ENCODE measurements around the gene REV3L.
"Not testable (repeated sequence)": the region's sequence is repeated elsewhere in the genome, so short reads cannot be mapped to it uniquely, and the experiment has no call there.

Gene REV3L, protein sequence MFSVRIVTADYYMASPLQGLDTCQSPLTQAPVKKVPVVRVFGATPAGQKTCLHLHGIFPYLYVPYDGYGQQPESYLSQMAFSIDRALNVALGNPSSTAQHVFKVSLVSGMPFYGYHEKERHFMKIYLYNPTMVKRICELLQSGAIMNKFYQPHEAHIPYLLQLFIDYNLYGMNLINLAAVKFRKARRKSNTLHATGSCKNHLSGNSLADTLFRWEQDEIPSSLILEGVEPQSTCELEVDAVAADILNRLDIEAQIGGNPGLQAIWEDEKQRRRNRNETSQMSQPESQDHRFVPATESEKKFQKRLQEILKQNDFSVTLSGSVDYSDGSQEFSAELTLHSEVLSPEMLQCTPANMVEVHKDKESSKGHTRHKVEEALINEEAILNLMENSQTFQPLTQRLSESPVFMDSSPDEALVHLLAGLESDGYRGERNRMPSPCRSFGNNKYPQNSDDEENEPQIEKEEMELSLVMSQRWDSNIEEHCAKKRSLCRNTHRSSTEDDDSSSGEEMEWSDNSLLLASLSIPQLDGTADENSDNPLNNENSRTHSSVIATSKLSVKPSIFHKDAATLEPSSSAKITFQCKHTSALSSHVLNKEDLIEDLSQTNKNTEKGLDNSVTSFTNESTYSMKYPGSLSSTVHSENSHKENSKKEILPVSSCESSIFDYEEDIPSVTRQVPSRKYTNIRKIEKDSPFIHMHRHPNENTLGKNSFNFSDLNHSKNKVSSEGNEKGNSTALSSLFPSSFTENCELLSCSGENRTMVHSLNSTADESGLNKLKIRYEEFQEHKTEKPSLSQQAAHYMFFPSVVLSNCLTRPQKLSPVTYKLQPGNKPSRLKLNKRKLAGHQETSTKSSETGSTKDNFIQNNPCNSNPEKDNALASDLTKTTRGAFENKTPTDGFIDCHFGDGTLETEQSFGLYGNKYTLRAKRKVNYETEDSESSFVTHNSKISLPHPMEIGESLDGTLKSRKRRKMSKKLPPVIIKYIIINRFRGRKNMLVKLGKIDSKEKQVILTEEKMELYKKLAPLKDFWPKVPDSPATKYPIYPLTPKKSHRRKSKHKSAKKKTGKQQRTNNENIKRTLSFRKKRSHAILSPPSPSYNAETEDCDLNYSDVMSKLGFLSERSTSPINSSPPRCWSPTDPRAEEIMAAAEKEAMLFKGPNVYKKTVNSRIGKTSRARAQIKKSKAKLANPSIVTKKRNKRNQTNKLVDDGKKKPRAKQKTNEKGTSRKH (N-terminal part only)

DNA sequence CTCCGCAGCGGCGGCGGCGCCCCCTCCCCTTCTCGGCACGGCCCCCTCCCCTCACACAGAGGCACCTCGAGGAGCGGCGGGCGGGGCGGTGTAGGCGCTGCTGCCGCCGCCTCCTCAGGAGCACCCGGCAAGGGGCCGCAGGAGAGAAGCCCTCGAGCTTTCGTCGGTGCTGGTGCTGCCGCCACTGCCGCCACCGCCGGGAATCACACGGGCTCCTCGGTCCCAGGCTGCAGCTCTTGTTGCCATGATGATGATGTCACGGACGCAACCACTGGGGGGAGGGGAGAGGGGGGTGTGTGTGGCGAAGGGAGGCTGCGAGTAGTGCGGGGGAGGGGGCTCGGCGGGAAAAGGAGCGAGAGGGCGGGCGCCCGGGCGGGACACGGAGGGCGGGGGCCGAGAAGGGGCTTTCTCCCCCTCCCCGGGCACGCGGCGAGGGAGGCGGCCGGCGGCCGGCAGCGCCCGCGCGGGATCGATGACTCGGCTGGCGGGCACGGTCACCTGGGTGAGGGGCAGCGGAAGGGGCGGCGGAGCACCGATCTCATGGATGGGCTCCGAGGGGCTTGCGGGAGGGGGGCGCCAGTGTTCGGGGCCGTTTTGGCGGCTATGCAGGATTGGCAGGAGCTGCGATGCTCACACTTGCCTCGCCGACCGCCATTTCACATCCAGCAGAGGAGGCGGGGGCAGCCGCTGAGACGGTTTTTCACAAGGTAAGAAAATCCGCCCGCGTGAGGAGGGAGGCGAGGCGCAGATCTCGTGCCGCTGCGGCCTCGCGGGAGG, at the start of gene REV3L:
Gene REV3L, minus strand, starts transcription at position 260 of the 777 bp plus-strand sequence. CDS start 330 bp downstream, outside the sequence.
- ATAC-seq, result peak; percentile 44 to 51

DNA sequence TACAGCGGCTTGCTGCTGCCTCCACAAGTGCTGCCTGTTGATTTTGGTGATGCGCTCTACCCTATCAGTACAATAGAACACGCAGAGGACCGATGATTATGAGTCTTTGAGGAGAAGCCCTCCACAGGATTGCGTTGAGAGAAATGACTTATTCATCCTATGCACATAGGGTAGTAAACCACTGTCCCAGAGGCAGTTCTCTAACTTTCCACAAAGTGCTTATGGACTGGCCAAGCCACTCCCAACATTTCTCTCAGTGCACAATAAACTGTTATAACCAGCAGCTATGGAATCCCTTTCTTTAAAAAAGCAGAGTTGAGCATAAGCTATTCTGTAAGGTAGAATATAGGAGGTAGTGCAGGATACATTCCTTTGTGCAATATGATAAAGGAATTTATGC, 48.2 kb upstream of the REV3L start:
- no peak for ATAC-seq

DNA sequence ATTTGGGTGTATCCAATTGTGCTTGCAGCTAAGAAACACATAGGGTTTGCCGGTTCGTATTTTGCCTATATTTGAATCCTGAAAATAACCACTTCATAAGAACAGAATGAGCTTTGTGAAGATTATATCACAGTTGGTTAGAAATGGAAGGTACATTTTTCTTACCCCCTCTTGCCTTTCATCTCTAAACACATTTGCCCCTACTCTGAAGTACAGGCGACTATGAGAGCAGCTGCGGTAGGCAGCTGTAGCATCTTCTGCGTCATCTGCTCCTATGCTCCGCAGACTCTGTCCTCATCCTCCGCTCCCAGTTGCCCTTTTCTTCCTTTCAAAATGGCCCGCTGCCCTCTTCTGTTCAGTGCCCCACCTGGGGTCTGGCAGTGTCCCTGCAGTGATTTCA, 47.6 kb upstream of the REV3L start:
- ATAC-seq, result no peak

DNA sequence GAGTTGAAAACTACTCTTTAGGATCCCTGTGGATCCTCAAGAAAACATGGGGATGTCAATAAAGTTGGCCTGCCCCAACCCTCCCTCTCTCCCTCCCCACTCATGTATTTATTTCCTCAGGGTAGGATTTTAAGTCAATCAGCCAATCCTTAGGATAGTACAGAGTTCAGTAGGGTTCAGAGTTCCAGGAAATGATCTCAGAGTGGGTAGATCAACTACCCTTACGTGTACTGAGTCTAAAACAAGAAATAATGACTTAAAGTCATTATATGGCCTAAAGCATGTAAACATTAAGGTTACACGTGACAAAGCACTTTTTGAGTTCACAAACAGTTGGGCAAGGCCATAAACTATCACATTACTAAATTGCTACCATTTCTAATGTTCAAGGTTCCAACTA, 47.2 kb upstream of the REV3L start:
- no peak for ATAC-seq

DNA sequence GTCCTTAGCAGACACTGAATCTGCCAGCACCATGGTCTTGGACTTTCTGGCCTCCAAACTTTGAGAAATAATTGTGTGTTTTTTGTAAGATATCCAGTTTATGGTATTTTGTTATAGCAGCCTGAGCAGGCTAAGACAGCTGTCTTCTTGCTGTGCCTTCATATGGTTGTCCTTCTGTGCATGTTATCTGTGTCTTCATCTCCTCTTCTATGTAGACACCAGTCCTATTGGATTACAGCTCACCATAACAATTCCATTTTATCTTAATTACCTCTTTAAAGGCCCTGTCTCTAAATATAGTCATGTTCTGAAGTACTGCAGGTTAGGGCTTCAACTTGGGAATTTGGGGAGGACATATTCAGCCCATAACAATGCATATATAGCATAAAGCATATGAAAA, 44.3 kb upstream of the REV3L start:
- ATAC-seq, result no peak

DNA sequence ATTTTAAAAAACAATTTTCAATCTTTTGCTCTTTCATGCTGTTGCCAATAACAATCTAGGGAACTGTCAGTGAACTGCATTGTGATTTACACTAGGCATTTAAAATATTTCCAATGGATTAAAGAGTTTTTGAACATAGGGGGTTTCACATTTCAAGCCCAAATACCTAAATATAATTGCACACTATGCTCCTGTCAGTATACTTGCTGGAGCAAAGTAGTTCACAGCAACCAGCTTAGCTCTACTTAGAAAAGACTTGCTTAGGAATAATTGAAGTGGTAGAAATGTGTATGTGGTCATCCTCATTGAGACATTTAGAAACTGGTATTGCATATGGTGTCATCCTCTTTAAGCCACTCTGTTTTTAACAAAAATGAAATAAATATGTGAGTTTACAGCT, 41.7 kb upstream of the REV3L start:
- ATAC-seq, result no peak

DNA sequence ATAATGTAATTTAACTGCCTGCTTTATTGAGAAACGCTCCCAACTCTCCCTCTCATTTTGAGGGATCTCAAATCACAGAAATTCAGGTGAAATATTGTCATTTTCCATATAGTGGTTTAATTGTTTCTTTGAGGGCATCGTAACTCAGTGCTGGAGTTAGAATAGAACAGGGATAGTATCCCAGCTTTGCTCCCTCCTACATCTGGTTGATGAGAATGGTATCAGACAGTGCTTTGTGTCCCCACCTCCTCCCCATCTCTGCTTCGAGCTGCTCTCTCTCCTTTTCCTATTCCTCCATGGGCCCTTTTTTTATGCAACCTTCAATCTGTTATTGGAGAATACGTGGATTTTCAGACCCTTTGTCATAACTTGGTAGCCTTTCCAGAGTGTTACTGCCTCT, 41.2 kb upstream of the REV3L start:
- no peak for ATAC-seq

DNA sequence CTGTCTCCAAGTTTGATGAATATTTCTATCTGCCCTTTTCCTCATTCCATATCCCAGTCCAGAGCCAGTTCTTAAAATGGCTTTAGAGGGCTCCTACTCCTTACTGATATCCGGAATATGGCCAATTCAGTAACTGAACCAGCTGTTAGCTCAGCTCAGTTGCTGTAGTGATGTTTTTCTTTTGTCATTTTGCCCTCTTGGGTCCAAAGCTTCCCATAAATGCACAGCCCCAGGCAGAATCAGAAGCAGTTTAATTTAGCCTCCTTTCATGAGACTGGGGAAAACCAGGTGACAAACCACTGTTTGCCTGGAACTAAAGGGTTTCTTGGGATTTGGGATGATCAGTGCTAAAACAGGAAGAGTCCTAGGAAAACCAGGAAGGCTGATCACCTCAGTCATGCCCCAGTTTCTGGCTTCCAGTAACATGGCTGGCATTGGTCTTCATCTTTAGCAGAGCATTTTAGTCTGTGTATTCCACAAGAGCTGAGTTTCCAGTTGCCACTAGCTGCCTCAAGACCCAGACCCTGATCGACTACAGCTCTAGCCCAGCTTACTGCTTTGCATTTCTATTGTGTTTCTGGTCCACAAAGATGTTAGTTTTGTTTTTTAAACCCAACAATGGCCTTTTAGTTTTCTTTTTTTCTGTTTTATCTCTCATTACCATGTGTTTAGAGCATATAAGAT, 40.6 kb upstream of the REV3L start:
- ATAC-seq, result no peak

DNA sequence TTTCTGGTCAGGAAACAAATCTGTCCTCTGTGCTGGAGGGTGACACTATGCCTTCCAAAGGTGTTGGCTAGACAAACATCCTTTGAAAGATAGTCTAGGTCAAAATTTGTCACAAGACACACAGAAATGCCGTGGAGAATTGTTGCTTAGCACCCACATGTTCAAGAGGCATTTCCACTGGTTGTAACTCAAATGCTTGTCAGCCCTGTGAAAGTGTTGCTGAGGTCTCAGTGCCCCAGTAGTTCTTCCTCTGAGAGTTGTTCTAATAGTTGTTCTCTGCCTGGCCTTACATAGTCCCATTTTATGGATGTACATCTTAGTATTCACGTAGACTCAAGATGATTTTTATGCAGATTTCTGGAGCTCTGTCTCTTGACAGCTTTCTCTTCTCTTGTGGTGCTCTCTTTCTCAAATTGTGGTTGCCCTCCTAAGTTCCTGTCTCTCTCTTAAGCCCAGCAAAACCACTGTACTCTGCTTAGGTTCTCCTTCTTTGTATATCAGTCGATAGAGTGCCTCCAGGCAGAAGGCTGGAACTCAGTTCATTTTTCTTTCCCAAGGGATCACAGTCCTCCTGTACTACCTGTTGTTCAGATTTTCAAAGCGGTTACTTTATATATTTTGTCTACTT, 39.5 kb upstream of the REV3L start:
- peak in 1 of 2 donors; percentile 13 for ATAC-seq

DNA sequence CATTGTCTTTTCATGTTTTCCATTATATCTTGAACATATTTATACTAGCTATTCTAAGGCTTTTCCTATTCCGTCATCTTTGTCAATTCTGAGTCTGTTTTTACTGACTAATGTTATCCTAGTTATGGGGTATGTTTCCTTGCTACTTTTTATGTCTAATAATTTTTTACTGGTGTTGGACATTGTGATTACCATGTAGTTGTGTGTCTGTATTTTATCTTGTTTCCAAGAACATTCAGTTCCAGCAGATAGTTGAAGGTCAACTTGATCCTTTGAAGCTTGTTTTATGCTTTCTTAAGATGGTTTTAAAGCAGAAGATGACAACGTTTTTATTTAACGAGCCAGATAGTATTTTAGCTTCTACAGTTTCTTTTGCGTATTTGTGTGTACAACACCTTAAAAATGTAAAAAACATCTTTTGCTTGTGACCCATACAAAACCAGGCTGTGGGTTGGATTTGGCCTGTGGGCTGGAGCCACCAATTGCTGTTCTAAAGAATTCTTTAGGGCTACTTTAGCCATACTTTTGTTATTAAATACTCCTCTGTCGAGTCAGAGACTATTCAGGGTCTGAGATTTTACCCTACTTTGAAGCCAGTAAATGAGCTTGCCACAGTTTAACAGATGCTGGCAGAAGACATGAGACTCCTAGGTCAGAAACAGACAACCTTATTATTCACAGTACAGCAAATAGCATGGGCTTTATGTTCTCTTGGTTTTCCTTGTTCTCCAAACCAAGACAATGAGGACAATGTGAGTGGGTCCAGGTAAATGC, 38.7 kb upstream of the REV3L start:
- ATAC-seq, result no peak

DNA sequence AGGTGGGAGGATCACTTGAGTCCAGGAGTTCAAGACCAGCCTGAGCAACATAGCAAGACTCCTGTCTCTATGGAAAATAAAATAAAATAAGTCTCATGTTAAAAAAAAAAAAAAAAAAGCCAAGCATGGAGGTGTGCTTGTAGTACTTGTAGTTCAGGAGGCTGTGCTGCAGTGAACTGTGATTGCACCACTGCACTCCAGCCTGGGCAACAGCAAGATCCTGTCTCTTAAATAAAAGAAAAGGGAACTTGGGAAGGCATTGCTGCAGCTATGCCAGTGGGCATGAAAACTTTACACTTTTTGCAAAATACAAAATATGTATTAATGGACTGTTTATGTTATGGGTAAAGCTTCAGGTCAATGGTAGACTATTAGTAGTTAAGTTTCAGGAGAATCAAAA, 37.5 kb upstream of the REV3L start:
- no peak for ATAC-seq

DNA sequence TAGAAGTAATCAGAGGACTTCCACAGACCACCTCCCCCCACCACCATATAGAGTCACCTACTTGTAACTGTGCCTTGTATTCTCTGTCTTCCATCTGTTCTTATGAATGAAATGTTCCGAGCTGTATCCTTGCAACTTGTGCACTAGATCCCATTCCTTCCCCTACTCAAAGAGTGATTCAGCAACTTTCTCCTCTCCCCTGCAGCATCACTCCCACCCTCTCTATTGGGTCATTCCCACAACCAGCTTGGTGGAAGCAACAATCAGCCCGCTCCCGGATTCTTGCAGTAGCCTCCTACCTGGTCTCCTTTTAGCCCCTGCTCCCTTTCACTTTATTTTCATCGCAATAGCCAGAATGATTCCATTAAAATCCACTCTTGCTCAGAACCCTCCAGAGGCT, 34.9 kb upstream of the REV3L start:
- no peak for ATAC-seq

DNA sequence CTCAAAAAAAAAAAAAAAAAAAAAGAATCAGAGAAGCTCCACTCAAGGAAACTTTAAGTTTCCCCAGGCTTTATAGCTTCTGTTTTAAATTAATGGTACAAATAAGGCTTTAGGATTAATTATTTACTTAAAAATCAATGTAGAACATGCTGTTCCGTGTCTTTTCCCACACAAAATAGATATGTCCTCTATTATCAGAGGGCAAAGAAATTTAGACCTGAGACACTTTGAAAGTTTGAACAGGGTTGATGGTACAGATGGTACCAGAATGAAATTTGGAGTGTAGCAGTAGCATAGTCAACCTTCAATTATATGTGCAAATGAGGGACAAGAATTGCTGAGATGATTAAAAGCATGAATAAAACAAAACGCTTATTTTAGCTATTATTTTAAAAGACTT, 32.2 kb upstream of the REV3L start:
- ATAC-seq, result no peak

DNA sequence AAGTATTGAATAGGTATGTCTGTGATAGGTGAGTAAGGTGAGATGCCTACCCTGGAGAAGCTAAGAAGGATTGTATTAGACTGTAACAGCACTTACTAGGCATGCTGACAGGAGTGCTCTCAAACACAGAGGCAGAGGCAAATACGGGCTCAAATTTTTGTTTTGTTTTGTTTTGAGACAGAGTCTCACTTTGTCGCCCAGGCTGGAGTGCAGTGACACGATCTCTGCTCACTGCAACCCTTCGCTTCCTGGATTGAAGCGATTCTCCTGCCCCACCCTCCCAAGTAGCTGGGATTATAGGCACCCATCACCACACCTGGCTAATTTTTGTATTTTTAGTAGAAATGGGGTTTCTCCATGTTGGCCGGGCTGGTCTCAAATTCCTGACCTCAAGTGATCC, 31.5 kb upstream of the REV3L start:
- not testable (repeated sequence) for ATAC-seq

DNA sequence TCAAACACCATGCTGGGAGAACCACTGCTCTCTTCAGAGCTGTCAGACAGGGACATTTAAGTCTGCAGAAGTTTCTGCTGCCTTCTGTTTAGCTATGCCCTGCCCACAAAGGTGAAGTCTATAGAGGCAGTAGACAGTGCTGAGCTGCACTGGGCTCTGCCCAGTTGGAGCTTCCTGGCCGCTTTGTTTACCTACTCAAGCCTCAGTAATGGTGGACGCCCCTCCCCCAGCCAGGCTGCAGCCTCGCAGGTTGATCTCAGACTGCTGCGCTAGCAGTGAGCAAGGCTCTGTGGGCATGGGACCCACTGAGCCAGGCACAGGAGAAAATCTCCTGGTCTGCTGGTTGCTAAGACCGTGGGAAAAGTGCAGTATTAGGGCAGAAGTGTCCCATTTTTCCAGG, 24.2 kb upstream of the REV3L start:
- ATAC-seq, result not testable (repeated sequence)

DNA sequence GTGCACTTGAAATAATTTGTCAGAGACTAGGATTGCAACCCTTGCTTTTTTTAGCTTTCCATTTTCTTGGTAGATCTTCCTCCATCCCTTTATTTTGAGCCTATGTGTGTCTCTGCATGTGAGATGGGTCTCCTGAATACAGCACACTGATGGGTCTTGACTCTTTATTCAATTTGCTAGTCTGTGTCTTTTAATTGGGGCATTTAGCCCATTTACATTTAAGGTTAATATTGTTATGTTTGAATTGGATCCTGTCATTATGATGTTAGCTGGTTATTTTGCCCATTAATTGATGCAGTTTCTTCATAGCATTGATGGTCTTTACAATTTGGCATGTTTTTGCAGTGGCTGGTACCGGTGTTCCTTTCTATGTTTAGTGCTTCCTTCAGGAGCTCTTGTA, 22.5 kb upstream of the REV3L start:
- ATAC-seq, result not testable (repeated sequence)

DNA sequence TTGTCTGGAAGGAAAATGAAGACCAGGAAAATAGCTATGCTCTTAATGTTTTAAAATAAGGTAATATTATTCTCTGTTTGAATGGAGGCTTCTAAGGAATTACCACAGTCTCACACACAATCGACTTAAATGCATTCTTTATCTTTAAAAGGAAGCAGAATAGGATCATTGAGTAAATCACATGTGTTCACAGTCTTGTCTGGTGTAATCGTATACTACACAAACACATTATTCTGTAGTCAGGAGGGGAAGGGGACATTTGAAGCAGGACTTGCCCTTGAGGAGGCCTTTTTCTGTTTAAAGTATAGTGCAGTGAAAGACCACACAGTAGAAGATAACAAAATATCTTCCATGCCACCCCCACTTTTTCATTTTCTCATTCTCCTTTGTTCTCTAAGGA, 20.6 kb upstream of the REV3L start:
- ATAC-seq, result no peak

DNA sequence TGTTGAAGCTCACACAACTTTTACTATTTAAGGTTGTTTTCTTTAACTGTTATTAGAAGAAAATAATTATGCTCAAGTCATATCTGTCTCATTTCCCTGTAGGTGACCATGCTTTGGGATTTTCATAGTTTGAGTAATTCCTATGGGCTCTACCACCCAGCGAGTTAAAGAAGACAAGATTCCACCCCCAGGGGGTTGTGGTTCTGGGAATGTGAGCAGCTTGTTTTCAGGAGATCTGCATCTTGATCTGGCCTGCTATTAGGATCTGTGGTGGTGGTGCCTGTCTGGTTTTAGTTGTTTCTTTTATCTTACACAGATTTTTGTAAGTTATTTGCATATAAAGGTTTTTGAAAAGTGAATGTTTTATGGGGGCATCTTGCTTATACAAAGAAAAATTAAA, 20.2 kb upstream of the REV3L start:
- no peak for ATAC-seq

DNA sequence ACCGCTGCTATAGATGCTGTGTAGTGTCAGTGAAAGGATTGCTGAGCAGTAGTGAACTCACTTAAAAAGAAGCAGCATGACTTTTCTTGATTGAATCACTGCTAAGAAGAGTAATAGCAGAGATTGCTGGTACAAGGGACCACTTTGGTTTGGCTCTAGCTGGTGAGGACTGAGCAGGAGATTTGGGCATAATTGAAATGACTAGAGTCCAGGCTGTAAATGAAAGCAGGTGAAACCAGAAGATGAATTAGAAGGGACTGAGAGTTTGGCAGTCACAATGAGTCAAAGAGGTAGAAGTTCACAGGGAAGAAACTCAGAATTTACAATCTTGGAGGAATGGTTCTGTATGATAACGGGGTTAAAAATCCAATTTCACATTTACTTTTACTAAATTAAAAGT, 19.1 kb upstream of the REV3L start:
- no peak for ATAC-seq

DNA sequence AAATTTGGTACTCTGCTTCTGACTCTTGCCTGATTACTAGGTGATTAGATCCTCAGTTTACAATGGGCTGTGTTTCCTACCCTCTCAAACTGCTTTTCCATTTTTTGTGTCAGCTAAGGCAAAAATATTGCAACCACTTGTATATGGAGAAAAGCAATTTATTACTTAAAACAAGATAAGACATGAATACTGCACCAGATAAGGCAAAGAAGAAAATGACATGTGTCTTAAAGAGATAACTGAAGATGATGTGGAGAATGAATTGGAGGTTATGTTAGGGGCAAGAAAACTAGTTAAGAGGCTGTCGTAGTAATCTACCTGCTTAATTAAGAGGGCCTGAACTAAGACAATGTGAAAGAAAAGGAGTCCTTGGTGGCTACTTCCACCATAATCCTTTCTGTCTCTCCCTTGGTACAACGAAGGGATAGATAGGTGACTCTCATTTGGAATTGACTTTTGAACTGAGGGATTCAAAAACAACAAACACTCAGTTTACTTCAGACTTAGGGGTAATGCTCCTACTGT, 16.3 kb upstream of the REV3L start:
- no peak for ATAC-seq

Measured in activated CD4-positive, CD25-positive, alpha-beta regulatory T cell treated with anti-CD3 and anti-CD28 coated beads, Interleukin-2, amount 50 U/mL, for 24 hours (primary cell).